H9 (cell line): ENCODE results near the gene PLIN4. TPM values are rescaled to one million over a fixed set of nuclear protein-coding genes. Genes with fewer than 3 reads are reported as not detected.

Experiments
- DNase-seq: peaks from one replicate; pipeline ENCODE4 v3.0.0-alpha.2; 2017
- H2AFZ ChIP-seq: one replicate; pipeline ENCODE4 v1.6.1; 2013; ENCODE audit warnings: mild to moderate bottlenecking, low read length, control low read depth, moderate library complexity
- H2AK5ac ChIP-seq: 2 replicates; pipeline ENCODE4 v1.6.1; 2013; ENCODE audit warnings: low read length, control low read depth, mixed read lengths; ENCODE audit not compliant: insufficient read length
- H2BK120ac ChIP-seq: one replicate; pipeline ENCODE4 v1.6.1; 2013; ENCODE audit warnings: low read depth, mild to moderate bottlenecking, low read length, control low read depth, inconsistent platforms; ENCODE audit not compliant: poor library complexity, severe bottlenecking
- H2BK12ac ChIP-seq: 2 replicates; pipeline ENCODE4 v1.6.1; 2013; ENCODE audit warnings: low read length, control low read depth, mixed read lengths, low read depth; ENCODE audit not compliant: insufficient read length
- H2BK15ac ChIP-seq: 2 replicates; pipeline ENCODE4 v1.6.1; 2013; ENCODE audit warnings: low read depth, low read length, control low read depth
- H2BK20ac ChIP-seq: one replicate; pipeline ENCODE4 v1.6.1; 2013; ENCODE audit warnings: low read depth, mild to moderate bottlenecking, low read length, control low read depth, inconsistent platforms; ENCODE audit not compliant: poor library complexity, severe bottlenecking
- H2BK5ac ChIP-seq: 2 replicates; pipeline ENCODE4 v1.6.1; 2013; ENCODE audit warnings: low read length, control low read depth, mixed read lengths; ENCODE audit not compliant: insufficient read length
- H3K14ac ChIP-seq: 2 replicates; pipeline ENCODE4 v1.6.1; 2013; ENCODE audit warnings: low read length, control low read depth; ENCODE audit not compliant: insufficient read depth
- H3K18ac ChIP-seq: 2 replicates; pipeline ENCODE4 v1.6.1; 2013; ENCODE audit warnings: low read depth, mild to moderate bottlenecking, mixed read lengths, low read length, control low read depth; ENCODE audit not compliant: insufficient read length
- H3K23ac ChIP-seq: 2 replicates; pipeline ENCODE4 v1.6.1; 2013; ENCODE audit warnings: low read length, control low read depth, mixed read lengths, low read depth; ENCODE audit not compliant: insufficient read length
- H3K23me2 ChIP-seq: 2 replicates; pipeline ENCODE4 v1.6.1; 2013; ENCODE audit warnings: low read depth, mild to moderate bottlenecking, mixed read lengths, low read length, control low read depth; ENCODE audit not compliant: insufficient read length, poor library complexity, severe bottlenecking
- H3K27ac ChIP-seq: 2 replicates; pipeline ENCODE4 v1.5.1; 2013; ENCODE audit warnings: low read length, control low read depth, mixed read lengths, low read depth; ENCODE audit not compliant: insufficient read length
- H3K27me3 ChIP-seq: 2 replicates; pipeline ENCODE4 v1.6.1; 2013; ENCODE audit warnings: low read length, control low read depth, inconsistent platforms; ENCODE audit not compliant: insufficient read depth
- H3K4ac ChIP-seq: 2 replicates; pipeline ENCODE4 v1.6.1; 2013; ENCODE audit warnings: low read depth, mild to moderate bottlenecking, control low read depth, inconsistent platforms, low read length, moderate library complexity
- H3K4me1 ChIP-seq: 2 replicates; pipeline ENCODE4 v1.6.1; 2013; ENCODE audit warnings: low read length, control low read depth, inconsistent platforms; ENCODE audit not compliant: insufficient read depth
- H3K4me2 ChIP-seq: 2 replicates; pipeline ENCODE4 v1.6.1; 2013; ENCODE audit warnings: low read length, control low read depth, mixed read lengths; ENCODE audit not compliant: insufficient read length, insufficient read depth
- H3K56ac ChIP-seq: 2 replicates; pipeline ENCODE4 v1.6.1; 2013; ENCODE audit warnings: low read depth, mild to moderate bottlenecking, mixed read lengths, low read length, control low read depth; ENCODE audit not compliant: insufficient read length
- H3K79me1 ChIP-seq: 2 replicates; pipeline ENCODE4 v1.6.1; 2013; ENCODE audit warnings: low read depth, mild to moderate bottlenecking, moderate library complexity, low read length, control low read depth, inconsistent platforms; ENCODE audit not compliant: insufficient read depth, poor library complexity, severe bottlenecking
- H3K79me2 ChIP-seq: 2 replicates; pipeline ENCODE4 v1.6.1; 2013; ENCODE audit warnings: low read length, control low read depth, inconsistent platforms; ENCODE audit not compliant: insufficient read depth
- H3K9ac ChIP-seq: 2 replicates; pipeline ENCODE4 v1.6.1; 2013; ENCODE audit warnings: low read length, control low read depth, mixed read lengths; ENCODE audit not compliant: insufficient read length; ENCODE audit errors: extremely low read depth
- H3K9me3 ChIP-seq: one replicate; pipeline ENCODE4 v1.6.1; 2013; ENCODE audit warnings: low read depth, low read length, inconsistent platforms; ENCODE audit not compliant: control insufficient read depth
- H3T11ph ChIP-seq: one replicate; pipeline ENCODE4 v1.6.1; 2013; ENCODE audit warnings: mild to moderate bottlenecking, low read length, control low read depth, inconsistent platforms
- H4K20me1 ChIP-seq: one replicate; pipeline ENCODE4 v1.6.1; 2013; ENCODE audit not compliant: control insufficient read depth, insufficient read length, insufficient read depth
- H4K5ac ChIP-seq: 2 replicates; pipeline ENCODE4 v1.6.1; 2013; ENCODE audit warnings: low read depth, mild to moderate bottlenecking, mixed read lengths, low read length, control low read depth; ENCODE audit not compliant: insufficient read length
- H4K8ac ChIP-seq: replicated peaks from 2 replicates; pipeline ENCODE4 v1.6.1; 2013; ENCODE audit warnings: low read length, control low read depth, mixed read lengths, low read depth; ENCODE audit not compliant: insufficient read length
- H4K91ac ChIP-seq: 2 replicates; pipeline ENCODE4 v1.6.1; 2013; ENCODE audit warnings: low read depth, mild to moderate bottlenecking, moderate library complexity, mixed read lengths, low read length, control low read depth; ENCODE audit not compliant: insufficient read length
- H3K27ac Mint-ChIP-seq, 3 experiments: 2 replicates in 2 of 3; 3 replicates in 1 of 3; pipeline ENCODE4 v1.8.0; 2020 to 2021; ENCODE audit warnings: mixed read lengths in 3 of 3, mild to moderate bottlenecking in 1 of 3, moderate library complexity in 1 of 3
- H3K27me3 Mint-ChIP-seq: 2 replicates; pipeline ENCODE4 v1.8.0; 2021; ENCODE audit warnings: low read depth, mild to moderate bottlenecking, moderate library complexity, mixed read lengths
- H3K36me3 Mint-ChIP-seq, 3 experiments: 2 replicates in 2 of 3; 3 replicates in 1 of 3; pipeline ENCODE4 v1.8.0; 2020 to 2021; ENCODE audit warnings: low read depth in 3 of 3, mixed read lengths in 3 of 3; ENCODE audit not compliant: insufficient read depth in 1 of 3
- H3K4me1 Mint-ChIP-seq, 2 experiments: 2 replicates each; pipeline ENCODE4 v1.8.0; 2020; ENCODE audit warnings: mixed read lengths in 2 of 2
- H3K4me3 Mint-ChIP-seq, 2 experiments: 2 replicates in 1 of 2; 3 replicates in 1 of 2; pipeline ENCODE4 v1.8.0; 2020 to 2021; ENCODE audit warnings: mild to moderate bottlenecking in 2 of 2, mixed read lengths in 2 of 2, moderate library complexity in 1 of 2
- H3K9me3 Mint-ChIP-seq, 2 experiments: 2 replicates in 1 of 2; 3 replicates in 1 of 2; pipeline ENCODE4 v1.8.0; 2020; ENCODE audit warnings: mild to moderate bottlenecking in 2 of 2, mixed read lengths in 2 of 2, moderate library complexity in 1 of 2
- CTCF ChIP-seq: fragments of 200-600 bp; sonication (generic); conservative IDR thresholded peaks from 3 replicates; pipeline ENCODE4 v1.8.0; 2021; ENCODE audit warnings: antibody characterized with exemption, mild to moderate bottlenecking
- WGBS: extraction: QIAGEN DNeasy Blood & Tissue Kit; methylation state at CpG from one replicate; pipeline ENCODE4 v1.1.7; 2013; ENCODE audit warnings: missing lambda C conversion rate, low lambda C conversion rate, mixed read lengths; ENCODE audit not compliant: insufficient read length; ENCODE audit errors: extremely low coverage; 5-methylcytosine and 5-hydroxymethylcytosine counted together
- total RNA-seq: library from RNA; stranded (reverse); gene quantifications from 2 replicates; pipeline ENCODE4 v1.2.1, GENCODE V29; 2021

The PLIN4 gene
- total RNA-seq, 1 experiment from 2014 or later = 1.1 TPM

DNA sequence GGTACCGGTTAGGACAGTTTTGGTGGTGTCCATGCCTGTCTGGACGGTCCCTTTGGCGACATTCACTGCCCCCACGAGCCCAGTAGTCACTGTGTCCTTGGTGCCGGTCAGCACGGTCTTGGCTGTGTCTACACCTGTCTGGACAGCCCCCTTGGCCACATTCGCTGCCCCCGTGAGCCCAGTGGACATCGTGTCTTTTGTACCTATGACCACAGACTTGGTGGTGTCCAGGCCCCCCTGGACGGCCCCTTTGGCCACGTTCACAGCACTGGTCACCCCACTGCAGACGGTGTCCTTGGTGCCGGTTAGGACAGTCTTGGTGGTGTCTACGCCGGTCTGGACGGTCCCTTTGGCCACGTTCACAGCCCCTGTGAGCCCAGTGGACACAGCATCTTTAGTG, 6.2 kb downstream of the PLIN4 start:
- Histone ChIP-seq H3K4me1 (no peaks in the 10 kb centered on the region), H3K79me1 (no peaks in the 10 kb centered on the region), H2BK20ac (no peak overlapping the region), H3K4me2 (no peak overlapping the region), H3K9me3 (no peaks in the 10 kb centered on the region), H2BK5ac (no peak overlapping the region), H3K56ac (no peak overlapping the region), H3K27ac (no peak overlapping the region), H2BK15ac (no peak overlapping the region), H3K4ac (no peak overlapping the region), H4K8ac (no peak overlapping the region), H3K18ac (no peak overlapping the region), H4K91ac (no peak overlapping the region), H2AK5ac (no peak overlapping the region), H3K14ac (no peak overlapping the region), H2BK12ac (no peak overlapping the region), H4K5ac (no peak overlapping the region), H3K23me2 (peaks cover 2% of the 10 kb centered on the region), H3K23ac (no peak overlapping the region), H2BK120ac (no peak overlapping the region), H4K20me1 (no peaks in the 10 kb centered on the region), H3K9ac (no peak overlapping the region), H2AFZ (no peak overlapping the region), H3K79me2 (no peaks in the 10 kb centered on the region), H3K27me3 (peaks cover 3% of the 10 kb centered on the region; the same call in 1 of the 2 replicates), H3T11ph (no peak overlapping the region)
- Mint-ChIP-seq H3K27me3 (peaks cover 87% of the 10 kb centered on the region), H3K4me1 (0 out of 4 replicates have a peak, but pooled peaks cover 0 to 1% of the 10 kb centered on the region in 2 experiments), H3K4me3 (no peak overlapping the region), H3K36me3 (peaks cover 0 to 4% (median 1%) of the 10 kb centered on the region in 3 experiments; a peak in 2 of 7 replicates), H3K9me3 (no peaks in the 10 kb centered on the region), H3K27ac (no peak overlapping the region; a peak in 1 of 7 replicates)
- DNase-seq = no peak
- whole genome bisulfite sequencing = no CpG with 5 or more reads among the region's 17 CpGs
- no peak for TF ChIP-seq CTCF
